Measurements from ENCODE around the gene P2RY2.
"Not testable (repeated sequence)": the region's sequence is repeated elsewhere in the genome, so short reads cannot be mapped to it uniquely, and the experiment has no call there.

The P2RY2 gene

GRCh38 chr11:73267906-73268540 lies 49.9 kb downstream of the P2RY2 start:
- DNase-seq (ENCODE audit: low spot score) = no peak

DNA sequence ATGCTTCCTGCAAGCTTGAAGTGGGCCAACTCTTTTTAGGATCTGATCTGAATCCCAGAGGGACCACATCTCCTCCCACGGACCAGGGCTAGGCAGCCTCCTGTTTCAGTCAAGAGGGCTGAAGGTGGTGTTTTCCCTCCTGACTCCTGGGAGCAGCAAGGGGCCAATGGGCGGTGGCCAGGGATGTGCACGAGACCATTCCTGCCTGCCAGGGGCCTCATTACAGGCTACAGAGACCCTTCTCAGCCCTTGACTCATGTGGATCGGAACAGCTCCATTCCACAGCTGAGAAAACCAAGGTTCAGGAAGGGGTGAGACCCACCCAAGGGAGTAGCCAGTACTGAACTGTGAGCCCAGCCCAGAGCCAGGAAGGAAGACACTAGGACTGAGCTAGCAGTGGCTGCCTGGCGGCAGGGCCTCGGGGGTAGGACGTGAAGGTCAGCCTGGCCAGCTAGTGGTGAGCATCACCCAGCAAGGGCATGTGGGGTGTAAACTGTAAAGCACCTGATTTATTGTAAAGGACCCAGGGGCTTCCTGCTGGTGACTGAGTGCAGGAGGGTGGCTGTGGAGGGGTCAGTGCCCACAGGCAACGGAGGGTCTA lies 50.7 kb downstream of the P2RY2 start:
- no peak for DNase-seq (ENCODE audit: low spot score)

DNA sequence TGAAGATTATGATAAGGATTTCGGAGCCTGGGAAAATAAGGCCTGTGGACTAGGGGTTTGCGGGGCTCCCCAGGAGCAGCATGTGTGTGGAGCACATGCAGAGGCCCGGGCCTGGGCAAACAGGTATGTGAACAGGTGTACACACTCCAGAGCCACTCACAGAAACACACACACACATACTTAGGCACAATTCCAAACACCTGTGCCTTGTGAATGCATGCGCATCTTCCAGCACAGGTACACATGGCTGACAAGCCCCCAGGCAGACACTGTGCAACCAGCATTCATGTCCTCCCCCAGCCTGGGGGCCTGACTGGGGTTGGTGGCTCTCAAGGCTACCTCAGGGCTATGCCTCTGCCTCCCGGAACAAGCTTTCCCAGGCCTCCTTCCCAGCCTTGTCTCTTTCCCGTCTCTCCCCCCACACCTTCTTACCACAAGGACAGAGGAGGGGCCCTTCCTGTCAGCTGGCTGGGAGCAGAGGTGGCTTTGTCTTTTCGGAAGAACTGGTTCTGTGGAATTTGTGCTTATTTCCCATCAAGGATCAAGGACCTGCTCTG lies 51.5 kb downstream of the P2RY2 start:
- DNase-seq (ENCODE audit: low spot score) = no peak

- DNase-seq (ENCODE audit: low spot score) = no peak
These were observed 52.2 kb downstream of the P2RY2 start for GRCh38 chr11:73270016-73270854.

GRCh38 chr11:73270855-73271477 lies 52.9 kb downstream of the P2RY2 start:
- no peak for DNase-seq (ENCODE audit: low spot score)

DNA sequence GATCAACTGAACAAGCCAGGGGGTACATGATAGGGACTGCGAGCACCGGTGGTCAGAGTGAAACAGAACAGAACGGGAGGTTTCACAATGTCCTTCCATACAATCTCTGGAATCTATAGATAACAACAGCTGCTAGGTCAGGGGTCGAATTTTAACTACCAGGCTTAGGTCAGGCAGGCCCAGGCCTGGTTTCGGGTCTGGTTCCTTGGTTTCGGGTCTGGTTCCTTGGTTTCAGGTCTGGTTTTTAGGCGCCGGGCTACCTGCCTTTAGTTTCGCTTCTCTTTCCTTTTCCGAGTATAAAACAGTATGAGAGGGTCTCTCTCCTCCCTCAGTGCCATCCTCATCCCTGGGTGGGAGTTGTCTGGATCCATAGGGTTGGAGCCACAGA lies 53.4 kb downstream of the P2RY2 start:
- not testable (repeated sequence) for DNase-seq (ENCODE audit: low spot score)

- DNase-seq (ENCODE audit: low spot score) = peak; percentile 47
These were observed 54.0 kb downstream of the P2RY2 start, which contains the start of gene P2RY6 for GRCh38 chr11:73271936-73272679. Gene P2RY6, plus strand, starts transcription at chr11:73272338. Its CDS starts 24,181 bp downstream, at chr11:73296519.

GRCh38 chr11:73272680-73273038 lies 54.6 kb downstream of the P2RY2 start:
- DNase-seq (ENCODE audit: low spot score) = no peak

- DNase-seq (ENCODE audit: low spot score) = no peak
These were observed 55.3 kb downstream of the P2RY2 start for GRCh38 chr11:73273222-73273895.

- DNase-seq (ENCODE audit: low spot score) = not testable (repeated sequence)
These were observed 56.1 kb downstream of the P2RY2 start for GRCh38 chr11:73274191-73274590.

GRCh38 chr11:73274722-73275380 lies 56.8 kb downstream of the P2RY2 start:
- DNase-seq (ENCODE audit: low spot score) = no peak

DNA sequence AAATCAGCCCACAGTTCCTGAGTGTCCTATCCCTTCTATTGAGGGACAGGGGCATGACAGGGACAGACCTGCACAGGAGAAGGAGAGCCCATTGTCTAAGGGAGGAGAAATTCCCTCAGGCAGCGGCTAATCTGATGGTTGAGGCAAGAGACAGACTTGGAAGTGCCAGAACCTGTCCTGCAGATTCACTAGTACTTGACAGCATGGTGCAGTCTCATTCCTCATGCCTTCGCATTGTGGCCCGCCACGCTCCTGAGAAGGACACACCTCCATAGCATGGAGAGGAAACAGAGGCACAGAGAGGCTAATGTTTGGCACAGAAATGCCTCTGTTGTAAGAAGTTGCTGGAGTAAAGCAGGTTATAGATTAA lies 57.3 kb downstream of the P2RY2 start:
- DNase-seq (ENCODE audit: low spot score) = no peak

GRCh38 chr11:73277467-73277866 lies 59.4 kb downstream of the P2RY2 start:
- no peak for DNase-seq (ENCODE audit: low spot score)

GRCh38 chr11:73280626-73281025 lies 62.5 kb downstream of the P2RY2 start:
- no peak for DNase-seq (ENCODE audit: low spot score)

DNA sequence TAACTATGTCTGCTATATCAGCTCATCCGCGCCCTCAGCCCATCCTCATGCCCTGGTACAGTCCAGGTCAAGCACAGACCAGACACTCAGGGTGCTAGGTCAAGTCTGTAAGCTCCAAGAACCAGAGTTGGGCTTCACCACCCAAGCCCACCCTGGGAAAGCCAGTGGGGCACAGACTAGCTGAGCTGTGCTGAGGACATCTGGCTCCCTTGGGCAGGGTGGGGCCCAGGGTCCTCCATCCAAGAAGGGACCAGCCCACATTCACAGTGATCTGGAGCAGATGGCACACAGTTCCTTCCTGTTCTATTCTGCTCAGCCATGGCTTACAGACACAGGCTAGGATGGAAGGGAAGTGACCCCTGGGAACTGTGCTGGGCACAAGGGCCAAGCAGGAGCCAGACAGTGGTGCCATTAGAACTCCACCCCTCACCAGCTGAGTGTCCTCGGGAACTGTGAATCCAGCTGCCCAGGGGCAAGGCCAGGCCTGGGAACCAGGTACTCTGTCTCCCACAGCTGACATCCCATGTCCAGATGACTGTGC lies 63.2 kb downstream of the P2RY2 start:
- no peak for DNase-seq (ENCODE audit: low spot score)

- DNase-seq (ENCODE audit: low spot score) = no peak
These were observed 63.9 kb downstream of the P2RY2 start for GRCh38 chr11:73281796-73282660.

GRCh38 chr11:73283276-73284000 lies 65.4 kb downstream of the P2RY2 start:
- no peak for DNase-seq (ENCODE audit: low spot score)

DNA sequence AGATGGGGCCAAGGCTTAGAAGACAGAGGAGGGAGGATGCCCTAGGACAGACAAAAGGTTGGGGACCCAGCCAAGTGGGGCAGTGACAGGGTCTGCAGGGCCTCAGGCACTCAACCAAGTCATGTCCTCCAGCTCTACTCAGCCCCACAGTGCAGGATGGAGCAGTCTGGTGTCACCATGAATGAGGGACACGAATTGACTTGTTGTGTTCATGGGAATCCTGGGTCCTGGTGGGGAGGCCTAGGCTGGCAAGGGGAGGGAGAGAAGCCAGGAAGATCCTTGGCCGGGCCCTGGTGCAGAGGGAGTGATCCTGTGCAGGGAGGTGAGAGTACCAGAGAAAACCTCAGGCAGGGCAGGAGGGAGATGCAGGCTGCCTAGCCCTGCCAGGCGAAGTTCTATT lies 66.0 kb downstream of the P2RY2 start:
- no peak for DNase-seq (ENCODE audit: low spot score)

GRCh38 chr11:73285721-73286120 lies 67.6 kb downstream of the P2RY2 start:
- no peak for DNase-seq (ENCODE audit: low spot score)

Data from hepatic stellate cell (primary cell).